Measurements from ENCODE around the gene BCAR1.
"Not testable (repeated sequence)": the region's sequence is repeated elsewhere in the genome, so short reads cannot be mapped to it uniquely, and the experiment has no call there.

Gene BCAR1

DNA sequence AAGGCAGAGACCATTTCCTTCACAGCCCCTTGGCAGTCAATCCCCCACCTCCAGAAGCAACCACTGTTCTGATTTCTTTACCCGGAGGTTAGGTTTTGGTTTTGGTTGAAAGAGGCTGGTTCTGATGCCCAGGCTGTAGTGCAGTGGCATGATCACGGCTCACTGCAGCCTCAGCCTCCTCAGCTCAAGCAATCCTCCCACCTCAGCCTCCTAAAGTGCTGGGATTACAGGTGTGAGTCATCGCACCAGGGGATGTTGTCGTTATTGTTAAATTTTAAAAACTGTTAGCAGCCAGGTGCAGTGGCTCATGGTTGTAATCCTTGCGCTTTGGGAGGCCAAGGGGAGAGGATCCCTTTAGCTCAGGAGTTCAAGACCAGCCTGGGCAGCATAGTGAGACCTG lies 41.5 kb downstream of the BCAR1 start:
- peaks cover 7% of the 10 kb centered on the region for H3K27me3 ChIP-seq (ENCODE audit: control insufficient read depth, insufficient read depth, low read length)
- H3K9ac ChIP-seq (ENCODE audit: low read depth, low read length) = no peak overlapping the region
- H3K4me3 ChIP-seq (ENCODE audit: low read length) = no peak overlapping the region
- H3K4me1 ChIP-seq (ENCODE audit: control insufficient read depth, insufficient read depth, low read length) = no peaks in the 10 kb centered on the region
- H3K36me3 ChIP-seq (ENCODE audit: insufficient read depth, low read length) = no peaks in the 10 kb centered on the region
- no peaks in the 10 kb centered on the region for H3K9me3 ChIP-seq (replicated peaks; ENCODE audit: low read length)
- no peak overlapping the region for H3K4me2 ChIP-seq (ENCODE audit: low read length)

- not testable (repeated sequence) for H3K4me1 ChIP-seq (ENCODE audit: control insufficient read depth, insufficient read depth, low read length); H3K27me3 ChIP-seq (ENCODE audit: control insufficient read depth, insufficient read depth, low read length); H3K9ac ChIP-seq (ENCODE audit: low read depth, low read length); H3K4me2 ChIP-seq (ENCODE audit: low read length); H3K36me3 ChIP-seq (ENCODE audit: insufficient read depth, low read length); H3K4me3 ChIP-seq (ENCODE audit: low read length); H3K9me3 ChIP-seq (replicated peaks; ENCODE audit: low read length)
Observed at GRCh38 chr16:75209514-75209913, 41.9 kb downstream of the BCAR1 start.

- H3K27me3 ChIP-seq (ENCODE audit: control insufficient read depth, insufficient read depth, low read length) = peaks cover 7% of the 10 kb centered on the region
- H3K36me3 ChIP-seq (ENCODE audit: insufficient read depth, low read length) = no peaks in the 10 kb centered on the region
- no peaks in the 10 kb centered on the region for H3K9me3 ChIP-seq (replicated peaks; ENCODE audit: low read length)
- H3K4me1 ChIP-seq (ENCODE audit: control insufficient read depth, insufficient read depth, low read length) = no peaks in the 10 kb centered on the region
- H3K4me2 ChIP-seq (ENCODE audit: low read length) = no peak overlapping the region
- H3K4me3 ChIP-seq (ENCODE audit: low read length) = no peak overlapping the region
- H3K9ac ChIP-seq (ENCODE audit: low read depth, low read length) = no peak overlapping the region
Observed at GRCh38 chr16:75208861-75209505, 42.4 kb downstream of the BCAR1 start.

DNA sequence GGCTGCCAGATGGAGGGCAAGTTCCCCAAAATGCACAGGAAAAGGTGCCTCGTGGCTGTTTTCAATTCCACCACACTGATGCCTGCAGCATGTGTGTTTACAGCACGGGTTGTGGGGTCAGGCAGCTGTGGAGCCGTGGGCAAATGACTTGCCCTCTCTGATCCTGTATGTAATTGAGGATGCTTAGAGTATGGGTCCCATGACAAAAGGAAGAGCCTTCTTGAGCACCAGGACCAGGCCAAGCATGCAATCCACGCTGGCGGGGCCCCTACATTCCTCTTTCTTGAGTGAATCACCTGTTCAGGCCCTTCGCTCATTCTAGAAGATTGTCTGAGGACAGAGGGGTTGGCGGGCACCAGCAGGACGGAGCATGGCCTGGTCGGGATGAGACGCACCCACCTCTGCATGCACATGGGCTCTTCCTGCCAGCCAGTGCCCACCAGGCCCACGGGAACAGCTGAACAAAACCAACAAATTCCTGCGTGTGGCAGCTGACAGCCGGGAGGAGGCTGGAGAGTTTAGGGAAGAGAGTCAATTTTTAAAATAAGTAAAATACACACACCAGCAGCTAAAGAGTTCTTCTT lies 43.1 kb downstream of the BCAR1 start:
- Histone ChIP-seq H3K4me3 (ENCODE audit: low read length) (no peak overlapping the region), H3K27me3 (ENCODE audit: control insufficient read depth, insufficient read depth, low read length) (peaks cover 7% of the 10 kb centered on the region), H3K9ac (ENCODE audit: low read depth, low read length) (no peak overlapping the region), H3K4me1 (ENCODE audit: control insufficient read depth, insufficient read depth, low read length) (no peaks in the 10 kb centered on the region), H3K36me3 (ENCODE audit: insufficient read depth, low read length) (no peaks in the 10 kb centered on the region), H3K9me3 (replicated peaks; ENCODE audit: low read length) (no peaks in the 10 kb centered on the region), H3K4me2 (ENCODE audit: low read length) (no peak overlapping the region)

DNA sequence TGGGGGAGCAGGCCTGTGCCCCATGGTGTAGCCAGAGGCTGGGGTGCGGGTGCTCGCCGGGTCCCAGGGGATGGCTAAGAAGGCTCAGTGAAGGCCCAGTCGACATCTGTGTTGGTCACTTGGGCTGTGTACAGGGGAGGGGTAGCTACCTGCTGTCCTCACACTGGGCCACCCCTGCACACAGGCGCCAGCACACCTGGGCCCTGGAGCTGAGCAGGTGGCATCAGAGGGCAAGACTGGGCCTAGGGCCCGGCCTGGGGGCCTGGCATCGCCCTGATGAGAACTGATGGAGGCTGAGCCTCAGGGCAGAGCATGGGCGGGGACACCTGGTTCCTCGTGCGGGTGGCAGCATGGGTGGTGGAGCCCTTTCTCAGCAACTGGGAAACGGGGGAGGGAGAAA lies 43.6 kb downstream of the BCAR1 start:
- H3K4me2 ChIP-seq (ENCODE audit: low read length) = no peak overlapping the region
- peaks cover 7% of the 10 kb centered on the region for H3K27me3 ChIP-seq (ENCODE audit: control insufficient read depth, insufficient read depth, low read length)
- H3K4me3 ChIP-seq (ENCODE audit: low read length) = no peak overlapping the region
- no peaks in the 10 kb centered on the region for H3K9me3 ChIP-seq (replicated peaks; ENCODE audit: low read length)
- H3K4me1 ChIP-seq (ENCODE audit: control insufficient read depth, insufficient read depth, low read length) = no peaks in the 10 kb centered on the region
- H3K9ac ChIP-seq (ENCODE audit: low read depth, low read length) = no peak overlapping the region
- H3K36me3 ChIP-seq (ENCODE audit: insufficient read depth, low read length) = no peaks in the 10 kb centered on the region

DNA sequence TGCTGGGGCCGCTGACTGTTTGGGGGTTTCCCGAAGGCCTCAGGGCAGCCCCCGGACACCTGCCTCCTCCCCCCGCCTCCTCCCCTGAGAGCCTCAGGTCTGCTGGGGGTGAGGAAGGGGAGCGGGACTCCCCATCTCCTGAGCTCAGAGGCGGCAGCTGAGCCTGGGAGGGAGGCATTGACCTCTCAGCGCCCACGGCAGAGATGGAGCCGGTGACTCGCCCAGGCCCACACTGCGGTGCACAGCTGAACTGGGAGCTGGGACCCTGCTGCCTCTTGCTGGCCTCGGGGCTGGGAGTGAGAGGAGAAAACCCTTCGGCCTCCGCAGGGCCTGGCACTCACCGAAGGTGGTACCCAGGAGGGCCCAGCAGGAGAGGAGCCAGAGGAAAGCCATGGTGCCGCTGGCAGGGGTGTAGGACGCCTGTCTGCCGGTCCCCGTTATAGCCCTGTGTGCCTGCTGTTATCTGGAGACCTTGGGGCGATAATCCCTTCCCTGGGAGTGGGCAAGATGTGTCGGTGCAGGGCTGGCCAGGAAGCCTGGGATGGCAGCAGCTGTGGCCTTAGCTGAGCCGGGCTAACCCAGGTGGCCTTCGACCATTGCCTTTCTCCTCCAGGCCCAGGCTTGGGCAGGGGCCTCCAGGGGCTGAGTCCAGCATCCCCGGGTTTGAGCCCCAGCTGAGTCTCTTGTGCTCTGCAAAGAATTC lies 44.5 kb downstream of the BCAR1 start, which contains the start of gene CTRB2:
Gene CTRB2 (minus strand): TSS at position 413 of the 703 bp plus-strand sequence. CDS start 20 bp downstream, at position 393.
- Histone ChIP-seq H3K4me2 (ENCODE audit: low read length) (no peak within 1 kb of the TSS), H3K4me3 (ENCODE audit: low read length) (no peak within 1 kb of the TSS), H3K9ac (ENCODE audit: low read depth, low read length) (no peak within 1 kb of the TSS), H3K36me3 (ENCODE audit: insufficient read depth, low read length) (no peaks in the 10 kb centered on the region), H3K27me3 (ENCODE audit: control insufficient read depth, insufficient read depth, low read length) (peaks cover under 1% of the 10 kb centered on the region), H3K9me3 (replicated peaks; ENCODE audit: low read length) (no peaks in the 10 kb centered on the region), H3K4me1 (ENCODE audit: control insufficient read depth, insufficient read depth, low read length) (no peaks in the 10 kb centered on the region)

DNA sequence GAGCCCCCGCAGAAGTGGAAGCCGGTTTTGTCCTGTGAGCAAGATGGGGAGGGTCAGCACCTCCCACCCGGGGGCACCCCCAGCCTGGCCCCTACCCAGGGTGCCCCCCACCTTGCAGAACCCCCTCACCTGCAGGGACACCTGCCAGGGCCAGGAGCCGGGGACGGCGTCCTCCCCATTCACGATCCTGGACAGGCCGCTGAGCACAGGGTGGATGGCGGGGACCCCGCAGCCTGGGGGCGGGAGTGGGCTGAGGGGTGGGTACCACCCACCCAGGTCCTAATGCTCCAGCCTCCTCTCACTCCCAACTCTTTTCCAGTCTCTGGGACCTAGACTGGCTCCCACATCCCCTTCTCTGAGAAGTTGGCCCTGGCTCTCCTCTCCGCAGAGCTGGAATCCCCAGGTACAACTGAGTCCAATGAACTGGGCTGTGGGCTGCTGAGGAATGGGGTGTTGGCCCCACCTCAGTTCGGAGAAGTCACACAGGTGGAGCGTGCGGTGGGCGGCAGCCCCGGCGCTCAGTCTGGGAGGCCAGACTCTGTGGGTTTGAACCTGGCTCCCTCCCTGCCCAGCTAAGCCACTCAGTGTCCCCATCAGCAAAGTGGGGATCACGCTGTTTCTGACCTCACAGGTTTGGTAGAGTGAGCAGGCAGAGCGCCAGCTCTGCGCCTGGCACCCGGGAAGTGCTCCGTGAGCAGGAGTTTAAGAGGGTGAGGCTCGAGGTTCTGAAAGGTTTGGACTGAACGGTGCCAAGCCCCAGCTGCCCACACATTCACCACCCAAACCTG lies 45.3 kb downstream of the BCAR1 start:
- not testable (repeated sequence) for H3K36me3 ChIP-seq (ENCODE audit: insufficient read depth, low read length); H3K4me2 ChIP-seq (ENCODE audit: low read length); H3K4me1 ChIP-seq (ENCODE audit: control insufficient read depth, insufficient read depth, low read length); H3K4me3 ChIP-seq (ENCODE audit: low read length); H3K27me3 ChIP-seq (ENCODE audit: control insufficient read depth, insufficient read depth, low read length); H3K9me3 ChIP-seq (replicated peaks; ENCODE audit: low read length); H3K9ac ChIP-seq (ENCODE audit: low read depth, low read length)

- H3K4me1 ChIP-seq (ENCODE audit: control insufficient read depth, insufficient read depth, low read length); H3K9me3 ChIP-seq (replicated peaks; ENCODE audit: low read length); H3K4me2 ChIP-seq (ENCODE audit: low read length); H3K27me3 ChIP-seq (ENCODE audit: control insufficient read depth, insufficient read depth, low read length); H3K4me3 ChIP-seq (ENCODE audit: low read length); H3K9ac ChIP-seq (ENCODE audit: low read depth, low read length); H3K36me3 ChIP-seq (ENCODE audit: insufficient read depth, low read length): not testable (repeated sequence)
Observed at GRCh38 chr16:75205438-75205837, 46.0 kb downstream of the BCAR1 start.

DNA sequence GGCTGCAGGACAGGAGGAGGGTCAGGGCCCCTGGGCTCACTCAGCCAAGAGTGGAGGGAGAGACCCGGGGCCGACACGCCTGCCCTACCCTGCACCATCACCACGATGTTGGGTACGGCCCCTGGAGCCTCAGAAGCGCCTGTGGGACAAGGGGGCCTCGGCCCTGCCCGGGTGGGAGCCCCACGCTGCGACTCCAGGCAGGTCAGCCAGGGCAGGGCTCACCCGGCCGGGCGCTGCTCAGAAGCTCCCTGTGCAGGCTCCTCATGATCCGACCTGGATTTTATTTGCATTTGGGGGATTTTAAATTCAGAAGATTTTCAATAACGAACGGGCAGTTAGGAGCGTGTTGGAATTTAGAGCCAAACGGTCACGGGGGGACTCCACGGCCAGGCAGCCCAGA lies 46.5 kb downstream of the BCAR1 start:
- not testable (repeated sequence) for H3K27me3 ChIP-seq (ENCODE audit: control insufficient read depth, insufficient read depth, low read length); H3K4me2 ChIP-seq (ENCODE audit: low read length); H3K4me3 ChIP-seq (ENCODE audit: low read length); H3K36me3 ChIP-seq (ENCODE audit: insufficient read depth, low read length); H3K9ac ChIP-seq (ENCODE audit: low read depth, low read length); H3K4me1 ChIP-seq (ENCODE audit: control insufficient read depth, insufficient read depth, low read length); H3K9me3 ChIP-seq (replicated peaks; ENCODE audit: low read length)

GRCh38 chr16:75204410-75204758 lies 47.0 kb downstream of the BCAR1 start:
- Histone ChIP-seq H3K9ac (ENCODE audit: low read depth, low read length) (no peak overlapping the region), H3K4me2 (ENCODE audit: low read length) (no peak overlapping the region), H3K9me3 (replicated peaks; ENCODE audit: low read length) (no peaks in the 10 kb centered on the region), H3K27me3 (ENCODE audit: control insufficient read depth, insufficient read depth, low read length) (no peaks in the 10 kb centered on the region), H3K4me3 (ENCODE audit: low read length) (no peak overlapping the region), H3K4me1 (ENCODE audit: control insufficient read depth, insufficient read depth, low read length) (no peaks in the 10 kb centered on the region), H3K36me3 (ENCODE audit: insufficient read depth, low read length) (no peaks in the 10 kb centered on the region)

DNA sequence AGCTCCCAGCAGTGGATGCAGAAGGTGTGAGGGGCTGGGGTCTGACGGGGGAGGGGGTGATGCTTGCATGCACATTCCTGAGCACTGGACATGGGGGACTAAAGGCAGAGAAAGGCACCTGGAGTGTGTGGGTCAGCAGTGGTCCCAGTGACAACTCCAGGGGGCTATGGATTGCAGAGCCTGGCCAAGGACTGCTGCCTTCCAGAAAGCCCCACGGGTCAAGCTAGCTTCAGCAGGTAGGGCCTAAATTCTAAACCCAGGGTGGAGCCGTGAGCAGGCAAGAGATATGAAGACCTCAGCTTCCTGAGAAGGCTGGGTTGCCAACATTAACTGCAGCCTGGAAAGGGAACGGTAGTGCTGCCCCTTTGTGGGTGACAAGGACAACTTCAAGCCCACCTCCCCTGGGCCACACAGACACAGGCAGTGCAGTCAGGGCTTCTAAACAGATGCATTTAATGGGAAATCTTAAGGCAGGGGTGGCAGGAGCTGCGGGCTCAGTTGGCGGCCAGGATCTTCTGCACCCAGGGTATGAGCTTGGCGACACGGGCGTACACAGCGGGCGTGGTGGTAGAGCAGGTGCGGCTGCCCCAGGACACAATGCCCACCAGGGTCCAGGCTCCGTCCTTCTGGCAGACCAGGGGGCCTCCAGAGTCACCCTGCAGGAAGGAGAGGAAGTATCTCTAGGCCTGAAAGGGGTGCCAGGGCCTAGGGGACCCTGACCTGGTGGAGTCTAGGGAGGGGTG lies 47.6 kb downstream of the BCAR1 start:
- H3K4me2 ChIP-seq (ENCODE audit: low read length) = no peak overlapping the region
- H3K36me3 ChIP-seq (ENCODE audit: insufficient read depth, low read length) = no peaks in the 10 kb centered on the region
- H3K27me3 ChIP-seq (ENCODE audit: control insufficient read depth, insufficient read depth, low read length) = no peaks in the 10 kb centered on the region
- H3K4me3 ChIP-seq (ENCODE audit: low read length) = no peak overlapping the region
- H3K4me1 ChIP-seq (ENCODE audit: control insufficient read depth, insufficient read depth, low read length) = no peaks in the 10 kb centered on the region
- no peaks in the 10 kb centered on the region for H3K9me3 ChIP-seq (replicated peaks; ENCODE audit: low read length)
- H3K9ac ChIP-seq (ENCODE audit: low read depth, low read length) = no peak overlapping the region

Data from skeletal muscle satellite cell (primary cell).